IPS DF 6.9 (cell line): ENCODE data around the gene TOLLIP.

Experiments
- DNase-seq: peaks from one replicate; pipeline ENCODE4 v3.0.0-alpha.2; 2013; ENCODE audit warnings: low read depth, low spot score
- H3K27ac ChIP-seq: one replicate; pipeline ENCODE4 v1.5.1; 2013; ENCODE audit warnings: low read length, control low read depth
- H3K27me3 ChIP-seq: 2 replicates; pipeline ENCODE4 v1.6.1; 2013; ENCODE audit warnings: mild to moderate bottlenecking, low read length; ENCODE audit not compliant: control insufficient read depth, insufficient read depth
- H3K36me3 ChIP-seq: 2 replicates; pipeline ENCODE4 v1.6.1; 2013; ENCODE audit warnings: low read length; ENCODE audit not compliant: control insufficient read depth, insufficient read depth
- H3K4me1 ChIP-seq: 2 replicates; pipeline ENCODE4 v1.6.1; 2013; ENCODE audit warnings: low read length; ENCODE audit not compliant: control insufficient read depth, insufficient read depth
- H3K4me3 ChIP-seq: 2 replicates; pipeline ENCODE4 v1.5.1; 2013; ENCODE audit warnings: mild to moderate bottlenecking, low read length
- H3K9me3 ChIP-seq: 2 replicates; pipeline ENCODE4 v1.6.1; 2013; ENCODE audit warnings: low read length, inconsistent platforms; ENCODE audit not compliant: control insufficient read depth, insufficient read depth
- WGBS: extraction: QIAGEN DNeasy Blood & Tissue Kit; methylation state at CpG from one replicate; pipeline ENCODE4 v1.1.7; 2013; ENCODE audit warnings: mixed read lengths, missing lambda C conversion rate; ENCODE audit not compliant: insufficient read length, insufficient coverage; 5-methylcytosine and 5-hydroxymethylcytosine counted together

Gene TOLLIP

DNA sequence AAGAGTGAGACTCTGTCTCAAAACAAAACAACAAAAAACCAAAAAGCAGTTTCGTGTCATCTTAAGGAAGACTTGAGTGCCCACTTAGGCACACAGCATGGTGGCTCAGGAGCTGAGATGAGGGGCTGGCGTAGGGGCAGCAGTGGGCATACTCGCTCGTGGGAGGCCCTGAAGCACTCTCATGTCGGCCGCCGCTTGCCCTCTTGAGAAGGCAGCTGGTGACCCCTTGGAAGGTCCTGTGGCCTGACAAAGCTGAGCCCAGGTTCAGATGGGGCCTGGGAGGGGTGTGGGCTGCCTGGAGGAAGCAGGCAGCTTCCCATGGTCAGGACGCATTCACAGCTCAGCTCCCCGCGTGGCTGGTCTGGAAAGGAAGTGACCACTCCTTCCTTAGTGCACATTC, 71.6 kb downstream of the TOLLIP start:
- no CpG with 5 or more reads among the region's 10 CpGs for WGBS
- H3K4me3 ChIP-seq: no peak overlapping the region
- no peaks in the 10 kb centered on the region; the same call in 1 of the 2 replicates for H3K36me3 ChIP-seq
- peaks cover 1% of the 10 kb centered on the region for H3K9me3 ChIP-seq
- H3K27ac ChIP-seq: no peak overlapping the region
- H3K4me1 ChIP-seq: no peaks in the 10 kb centered on the region
- DNase-seq: no peak
- no peaks in the 10 kb centered on the region for H3K27me3 ChIP-seq

DNA sequence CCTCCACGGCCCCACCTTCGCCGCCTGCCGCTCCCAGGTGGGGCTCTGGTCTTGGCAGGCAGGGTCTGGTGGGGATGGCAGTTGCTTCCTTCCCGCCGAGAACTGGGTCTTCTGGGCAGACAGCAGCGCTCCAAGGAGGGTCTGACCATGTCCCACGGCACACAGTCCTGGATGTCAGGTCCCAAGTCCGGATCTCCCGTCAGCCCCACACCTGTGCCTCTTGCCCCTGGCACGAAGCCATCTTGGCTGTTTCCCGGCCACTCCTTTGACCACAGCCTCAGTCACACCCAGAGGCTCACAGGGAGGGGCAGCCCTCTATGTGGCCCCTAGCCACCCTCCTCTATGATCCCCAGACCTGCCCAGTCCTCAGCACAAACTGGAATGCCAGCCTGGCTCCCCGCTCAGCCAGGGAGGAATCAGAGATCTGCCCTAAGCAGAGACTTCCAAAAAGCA, 72.3 kb downstream of the TOLLIP start:
- DNase-seq: no peak
- Histone ChIP-seq H3K4me1 (no peaks in the 10 kb centered on the region), H3K9me3 (no peaks in the 10 kb centered on the region; the same call in 1 of the 2 replicates), H3K4me3 (no peak overlapping the region), H3K36me3 (no peaks in the 10 kb centered on the region; the same call in 1 of the 2 replicates), H3K27ac (no peak overlapping the region), H3K27me3 (no peaks in the 10 kb centered on the region)
- no CpG with 5 or more reads among the region's 13 CpGs for WGBS

DNA sequence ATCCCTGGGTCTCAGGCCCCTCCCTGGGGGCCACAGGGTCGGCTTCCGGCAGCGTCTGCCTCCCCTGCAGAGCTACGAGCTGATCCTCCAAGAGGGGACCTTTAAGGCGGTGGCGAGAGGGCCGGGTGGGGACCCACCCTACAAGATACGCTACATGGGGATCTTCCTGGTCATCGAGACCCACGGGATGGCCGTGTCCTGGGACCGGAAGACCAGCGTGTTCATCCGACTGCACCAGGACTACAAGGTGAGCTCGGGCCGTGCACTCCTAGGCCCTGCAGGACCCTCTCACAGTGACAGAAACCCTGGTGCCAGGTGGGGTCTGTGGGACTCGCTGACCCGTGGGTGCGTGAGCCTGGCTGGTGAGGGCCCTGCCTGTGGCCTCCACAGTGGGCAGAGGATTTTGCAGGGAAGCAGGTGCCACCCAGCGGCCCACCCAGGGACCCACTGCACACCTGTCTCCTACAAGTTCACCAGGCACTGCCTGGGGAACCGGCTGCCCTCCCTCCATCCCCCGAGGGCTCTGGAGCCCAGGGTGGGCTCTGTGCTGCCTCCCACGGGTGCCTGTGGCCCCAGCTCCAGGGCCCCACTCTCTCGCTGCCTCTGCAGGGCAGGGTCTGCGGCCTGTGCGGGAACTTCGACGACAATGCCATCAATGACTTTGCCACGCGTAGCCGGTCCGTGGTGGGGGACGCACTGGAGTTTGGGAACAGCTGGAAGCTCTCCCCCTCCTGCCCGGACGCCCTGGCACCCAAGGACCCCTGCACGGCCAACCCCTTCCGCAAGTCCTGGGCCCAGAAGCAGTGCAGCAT, 72.9 kb downstream of the TOLLIP start:
- WGBS: no CpG with 5 or more reads among the region's 37 CpGs
- no peak for DNase-seq
- no peaks in the 10 kb centered on the region for H3K27me3 ChIP-seq

DNA sequence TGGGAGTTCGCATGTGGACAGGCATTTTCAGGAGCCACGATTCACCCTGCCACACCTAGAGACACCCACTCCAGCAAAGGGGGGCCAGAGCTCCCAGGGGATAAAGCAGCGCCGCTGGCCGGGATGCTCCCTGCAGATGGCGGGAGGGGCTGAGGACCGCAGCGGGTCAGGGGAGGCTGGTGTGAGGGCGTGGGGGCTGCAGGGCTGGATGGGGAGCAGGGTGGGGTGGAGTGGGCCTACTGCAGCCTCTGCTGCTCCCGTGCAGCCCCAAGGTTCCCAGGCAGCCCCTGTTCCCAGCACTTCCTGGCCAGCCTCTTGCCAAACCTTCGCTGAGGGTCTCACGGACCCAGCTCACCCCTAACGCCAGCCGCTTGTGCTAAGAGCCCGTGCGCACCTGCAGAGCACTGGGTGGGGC, 73.5 kb downstream of the TOLLIP start:
- Histone ChIP-seq H3K4me3 (no peak overlapping the region), H3K9me3 (no peaks in the 10 kb centered on the region; the same call in 1 of the 2 replicates), H3K27me3 (no peaks in the 10 kb centered on the region), H3K4me1 (no peaks in the 10 kb centered on the region), H3K36me3 (no peaks in the 10 kb centered on the region; the same call in 1 of the 2 replicates), H3K27ac (no peak overlapping the region)
- no CpG with 5 or more reads among the region's 16 CpGs for WGBS
- no peak for DNase-seq

More for the DNA sequence above, 72.9 kb downstream of the TOLLIP start:
- Histone ChIP-seq H3K27ac (no peak overlapping the region), H3K4me1 (no peaks in the 10 kb centered on the region), H3K36me3 (no peaks in the 10 kb centered on the region; the same call in 1 of the 2 replicates), H3K9me3 (no peaks in the 10 kb centered on the region; the same call in 1 of the 2 replicates), H3K4me3 (no peak overlapping the region)

DNA sequence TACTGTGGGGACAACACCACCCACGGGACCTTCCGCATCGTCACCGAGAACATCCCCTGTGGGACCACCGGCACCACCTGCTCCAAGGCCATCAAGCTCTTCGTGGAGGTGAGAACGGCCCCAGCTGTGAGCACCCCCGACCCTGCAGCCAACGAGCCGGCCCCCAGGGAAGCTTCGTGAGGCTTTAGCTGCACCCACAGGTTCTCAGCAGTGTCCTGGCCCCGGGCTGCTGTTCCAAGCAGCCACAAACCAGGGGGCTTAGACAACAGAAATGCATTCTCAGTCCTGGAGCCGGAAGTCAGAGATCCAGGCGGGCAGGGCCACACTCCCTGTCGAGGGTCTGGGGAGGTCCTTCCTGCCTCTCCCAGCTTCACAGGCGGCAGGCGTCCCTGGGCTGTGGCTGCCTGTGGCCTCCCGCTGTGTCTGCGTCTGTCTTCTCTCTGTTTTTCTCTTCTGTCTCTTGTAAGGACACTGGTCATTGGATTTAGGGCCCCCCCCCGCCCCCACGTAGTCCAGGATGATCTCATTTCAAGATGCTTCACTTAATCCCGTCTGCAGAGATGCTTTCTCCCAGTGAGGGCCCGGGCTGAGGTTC, 74.0 kb downstream of the TOLLIP start:
- H3K4me3 ChIP-seq: no peak overlapping the region
- no CpG with 5 or more reads among the region's 23 CpGs for WGBS
- no peaks in the 10 kb centered on the region for H3K4me1 ChIP-seq
- no peak for DNase-seq
- H3K27ac ChIP-seq: no peak overlapping the region
- no peaks in the 10 kb centered on the region; the same call in 1 of the 2 replicates for H3K36me3 ChIP-seq
- no peaks in the 10 kb centered on the region for H3K27me3 ChIP-seq
- no peaks in the 10 kb centered on the region; the same call in 1 of the 2 replicates for H3K9me3 ChIP-seq

DNA sequence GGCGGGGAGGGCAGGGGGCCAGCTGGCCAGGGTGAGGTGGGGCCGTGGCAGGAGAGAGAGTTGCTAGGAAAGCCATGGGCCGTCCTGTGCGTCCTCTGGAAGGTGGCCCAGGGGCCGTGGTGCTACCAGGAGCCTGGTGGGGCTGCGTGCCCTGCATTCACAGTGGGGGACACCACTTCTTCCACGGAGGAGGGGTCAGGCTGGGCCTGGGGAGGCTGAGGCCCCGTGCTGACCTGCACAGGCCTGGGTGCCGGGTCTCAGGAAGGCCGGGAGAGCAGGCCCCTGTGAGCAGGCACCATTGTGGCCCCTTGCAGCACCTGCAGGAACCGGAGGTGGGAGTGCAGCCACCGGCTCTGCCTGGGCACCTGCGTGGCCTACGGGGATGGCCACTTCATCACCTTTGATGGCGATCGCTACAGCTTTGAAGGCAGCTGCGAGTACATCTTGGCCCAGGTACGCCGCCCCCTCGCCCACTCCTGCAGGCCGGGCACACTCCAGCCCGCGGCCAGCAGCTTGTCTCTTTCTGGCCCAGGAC, 74.6 kb downstream of the TOLLIP start:
- DNase-seq: no peak
- WGBS: no CpG with 5 or more reads among the region's 23 CpGs
- H3K9me3 ChIP-seq: no peaks in the 10 kb centered on the region; the same call in 1 of the 2 replicates
- H3K4me3 ChIP-seq: no peak overlapping the region
- no peaks in the 10 kb centered on the region for H3K4me1 ChIP-seq
- no peaks in the 10 kb centered on the region; the same call in 1 of the 2 replicates for H3K36me3 ChIP-seq
- no peak overlapping the region for H3K27ac ChIP-seq
- H3K27me3 ChIP-seq: no peaks in the 10 kb centered on the region

DNA sequence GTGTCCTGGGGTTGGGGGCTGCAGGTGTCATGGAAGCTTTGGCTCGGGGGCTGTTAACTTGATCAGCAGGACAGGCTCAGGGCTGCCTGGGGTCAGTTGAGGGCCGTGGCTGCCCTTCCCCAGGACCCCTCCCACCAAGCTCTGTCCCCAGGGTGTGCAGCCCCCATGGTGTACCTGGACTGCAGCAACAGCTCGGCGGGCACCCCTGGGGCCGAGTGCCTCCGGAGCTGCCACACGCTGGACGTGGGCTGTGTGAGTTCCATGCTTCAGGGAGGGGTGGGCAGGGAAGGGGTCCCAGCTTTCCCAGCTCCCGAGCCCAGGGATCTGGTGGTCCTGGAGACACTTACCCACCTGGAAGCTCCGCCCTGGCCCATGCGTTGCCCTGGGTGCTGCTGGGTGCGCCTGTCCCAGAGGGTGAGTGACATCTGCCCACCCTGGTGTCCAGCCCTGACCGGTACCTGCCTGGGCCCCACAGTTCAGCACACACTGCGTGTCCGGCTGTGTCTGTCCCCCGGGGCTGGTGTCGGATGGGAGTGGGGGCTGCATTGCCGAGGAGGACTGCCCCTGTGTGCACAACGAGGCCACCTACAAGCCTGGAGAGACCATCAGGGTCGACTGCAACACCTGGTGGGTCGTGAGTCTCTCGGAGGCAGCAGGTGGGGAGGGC, 75.2 kb downstream of the TOLLIP start:
- no peaks in the 10 kb centered on the region for H3K27me3 ChIP-seq
- no CpG with 5 or more reads among the region's 22 CpGs for WGBS

DNA sequence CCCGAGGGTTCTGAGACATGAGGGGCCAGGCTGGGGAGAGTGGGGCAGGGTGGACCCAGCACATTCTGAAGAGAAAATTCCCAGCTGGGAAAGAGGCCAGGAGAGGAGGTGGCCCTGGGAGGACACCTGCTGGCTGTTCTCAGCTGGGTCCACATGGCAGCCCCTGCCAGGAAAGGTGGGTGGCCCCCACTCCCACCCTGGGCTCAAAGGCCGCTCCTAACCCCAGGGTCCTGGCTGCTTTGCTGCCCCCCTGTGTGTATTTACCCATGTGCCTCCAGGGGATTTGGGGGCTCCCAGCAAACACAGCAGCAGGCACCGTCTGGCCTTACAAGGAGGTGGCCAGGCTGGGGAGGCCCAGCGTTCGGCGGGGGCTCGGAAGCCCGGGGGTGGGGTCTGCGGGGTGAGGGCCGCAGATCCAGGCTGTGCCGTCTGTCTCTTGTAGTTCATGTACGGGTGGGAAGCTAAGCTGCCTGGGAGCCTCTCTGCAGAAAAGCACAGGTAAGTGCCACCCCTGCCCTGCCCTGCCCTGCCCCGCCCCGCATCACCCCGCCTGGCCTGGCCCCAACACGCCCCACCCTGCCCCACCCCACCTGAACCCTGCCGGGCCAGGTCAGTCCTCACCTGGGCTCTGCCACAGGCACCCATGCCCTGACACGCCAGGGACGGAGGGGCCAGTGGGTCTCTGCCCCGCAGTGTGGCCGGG, 75.9 kb downstream of the TOLLIP start:
- Histone ChIP-seq H3K4me1 (no peaks in the 10 kb centered on the region), H3K36me3 (no peaks in the 10 kb centered on the region; the same call in 1 of the 2 replicates), H3K27me3 (no peaks in the 10 kb centered on the region), H3K9me3 (no peaks in the 10 kb centered on the region; the same call in 1 of the 2 replicates), H3K4me3 (no peak overlapping the region), H3K27ac (no peak overlapping the region)
- DNase-seq: no peak
- WGBS: no CpG with 5 or more reads among the region's 21 CpGs

More for the DNA sequence above, 75.2 kb downstream of the TOLLIP start:
- DNase-seq: no peak
- Histone ChIP-seq H3K27ac (no peak overlapping the region), H3K4me3 (no peak overlapping the region), H3K9me3 (no peaks in the 10 kb centered on the region; the same call in 1 of the 2 replicates), H3K4me1 (no peaks in the 10 kb centered on the region), H3K36me3 (no peaks in the 10 kb centered on the region; the same call in 1 of the 2 replicates)

DNA sequence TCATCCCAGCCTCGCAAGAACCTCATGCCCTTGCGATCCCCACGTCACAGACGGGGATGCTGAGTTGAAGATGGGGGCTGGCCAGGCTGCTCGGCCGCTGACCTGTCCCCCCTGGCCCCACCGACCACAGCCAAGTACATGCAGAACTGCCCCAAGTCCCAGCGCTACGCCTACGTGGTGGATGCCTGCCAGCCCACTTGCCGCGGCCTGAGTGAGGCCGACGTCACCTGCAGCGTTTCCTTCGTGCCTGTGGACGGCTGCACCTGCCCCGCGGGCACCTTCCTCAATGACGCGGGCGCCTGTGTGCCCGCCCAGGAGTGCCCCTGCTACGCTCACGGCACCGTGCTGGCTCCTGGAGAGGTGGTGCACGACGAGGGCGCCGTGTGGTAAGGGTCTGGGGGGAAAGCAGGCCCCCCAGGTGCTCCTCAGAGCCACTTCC, 76.5 kb downstream of the TOLLIP start:
- WGBS: no CpG with 5 or more reads among the region's 30 CpGs
- no peaks in the 10 kb centered on the region; the same call in 1 of the 2 replicates for H3K36me3 ChIP-seq
- no peak for DNase-seq
- no peaks in the 10 kb centered on the region for H3K4me1 ChIP-seq
- no peak overlapping the region for H3K27ac ChIP-seq
- H3K4me3 ChIP-seq: no peak overlapping the region
- H3K27me3 ChIP-seq: no peaks in the 10 kb centered on the region
- H3K9me3 ChIP-seq: no peaks in the 10 kb centered on the region; the same call in 1 of the 2 replicates
